H9 (cell line): ENCODE measurements around the gene UTF1. TPM values are rescaled to one million over a fixed set of nuclear protein-coding genes. Genes with fewer than 3 reads are reported as not detected.
A peak's percentile ranks its signal among the peaks of the same experiment; 100 is the strongest.
"Not testable (repeated sequence)": the region's sequence is repeated elsewhere in the genome, so short reads cannot be mapped to it uniquely, and the experiment has no call there.

ENCODE experiments used
- DNase-seq: peaks from one replicate; pipeline ENCODE4 v3.0.0-alpha.2; 2017
- H2AFZ ChIP-seq: one replicate; pipeline ENCODE4 v1.6.1; 2013; ENCODE audit warnings: mild to moderate bottlenecking, low read length, control low read depth, moderate library complexity
- H2AK5ac ChIP-seq: 2 replicates; pipeline ENCODE4 v1.6.1; 2013; ENCODE audit warnings: low read length, control low read depth, mixed read lengths; ENCODE audit not compliant: insufficient read length
- H2BK120ac ChIP-seq: one replicate; pipeline ENCODE4 v1.6.1; 2013; ENCODE audit warnings: low read depth, mild to moderate bottlenecking, low read length, control low read depth, inconsistent platforms; ENCODE audit not compliant: poor library complexity, severe bottlenecking
- H2BK12ac ChIP-seq: 2 replicates; pipeline ENCODE4 v1.6.1; 2013; ENCODE audit warnings: low read length, control low read depth, mixed read lengths, low read depth; ENCODE audit not compliant: insufficient read length
- H2BK15ac ChIP-seq: 2 replicates; pipeline ENCODE4 v1.6.1; 2013; ENCODE audit warnings: low read depth, low read length, control low read depth
- H2BK20ac ChIP-seq: one replicate; pipeline ENCODE4 v1.6.1; 2013; ENCODE audit warnings: low read depth, mild to moderate bottlenecking, low read length, control low read depth, inconsistent platforms; ENCODE audit not compliant: poor library complexity, severe bottlenecking
- H2BK5ac ChIP-seq: 2 replicates; pipeline ENCODE4 v1.6.1; 2013; ENCODE audit warnings: low read length, control low read depth, mixed read lengths; ENCODE audit not compliant: insufficient read length
- H3K14ac ChIP-seq: 2 replicates; pipeline ENCODE4 v1.6.1; 2013; ENCODE audit warnings: low read length, control low read depth; ENCODE audit not compliant: insufficient read depth
- H3K18ac ChIP-seq: 2 replicates; pipeline ENCODE4 v1.6.1; 2013; ENCODE audit warnings: low read depth, mild to moderate bottlenecking, mixed read lengths, low read length, control low read depth; ENCODE audit not compliant: insufficient read length
- H3K23ac ChIP-seq: 2 replicates; pipeline ENCODE4 v1.6.1; 2013; ENCODE audit warnings: low read length, control low read depth, mixed read lengths, low read depth; ENCODE audit not compliant: insufficient read length
- H3K23me2 ChIP-seq: 2 replicates; pipeline ENCODE4 v1.6.1; 2013; ENCODE audit warnings: low read depth, mild to moderate bottlenecking, mixed read lengths, low read length, control low read depth; ENCODE audit not compliant: insufficient read length, poor library complexity, severe bottlenecking
- H3K27ac ChIP-seq: 2 replicates; pipeline ENCODE4 v1.5.1; 2013; ENCODE audit warnings: low read length, control low read depth, mixed read lengths, low read depth; ENCODE audit not compliant: insufficient read length
- H3K27me3 ChIP-seq: 2 replicates; pipeline ENCODE4 v1.6.1; 2013; ENCODE audit warnings: low read length, control low read depth, inconsistent platforms; ENCODE audit not compliant: insufficient read depth
- H3K4ac ChIP-seq: 2 replicates; pipeline ENCODE4 v1.6.1; 2013; ENCODE audit warnings: low read depth, mild to moderate bottlenecking, control low read depth, inconsistent platforms, low read length, moderate library complexity
- H3K4me1 ChIP-seq: 2 replicates; pipeline ENCODE4 v1.6.1; 2013; ENCODE audit warnings: low read length, control low read depth, inconsistent platforms; ENCODE audit not compliant: insufficient read depth
- H3K4me2 ChIP-seq: 2 replicates; pipeline ENCODE4 v1.6.1; 2013; ENCODE audit warnings: low read length, control low read depth, mixed read lengths; ENCODE audit not compliant: insufficient read length, insufficient read depth
- H3K56ac ChIP-seq: 2 replicates; pipeline ENCODE4 v1.6.1; 2013; ENCODE audit warnings: low read depth, mild to moderate bottlenecking, mixed read lengths, low read length, control low read depth; ENCODE audit not compliant: insufficient read length
- H3K79me1 ChIP-seq: 2 replicates; pipeline ENCODE4 v1.6.1; 2013; ENCODE audit warnings: low read depth, mild to moderate bottlenecking, moderate library complexity, low read length, control low read depth, inconsistent platforms; ENCODE audit not compliant: insufficient read depth, poor library complexity, severe bottlenecking
- H3K79me2 ChIP-seq: 2 replicates; pipeline ENCODE4 v1.6.1; 2013; ENCODE audit warnings: low read length, control low read depth, inconsistent platforms; ENCODE audit not compliant: insufficient read depth
- H3K9ac ChIP-seq: 2 replicates; pipeline ENCODE4 v1.6.1; 2013; ENCODE audit warnings: low read length, control low read depth, mixed read lengths; ENCODE audit not compliant: insufficient read length; ENCODE audit errors: extremely low read depth
- H3K9me3 ChIP-seq: one replicate; pipeline ENCODE4 v1.6.1; 2013; ENCODE audit warnings: low read depth, low read length, inconsistent platforms; ENCODE audit not compliant: control insufficient read depth
- H3T11ph ChIP-seq: one replicate; pipeline ENCODE4 v1.6.1; 2013; ENCODE audit warnings: mild to moderate bottlenecking, low read length, control low read depth, inconsistent platforms
- H4K20me1 ChIP-seq: one replicate; pipeline ENCODE4 v1.6.1; 2013; ENCODE audit not compliant: control insufficient read depth, insufficient read length, insufficient read depth
- H4K5ac ChIP-seq: 2 replicates; pipeline ENCODE4 v1.6.1; 2013; ENCODE audit warnings: low read depth, mild to moderate bottlenecking, mixed read lengths, low read length, control low read depth; ENCODE audit not compliant: insufficient read length
- H4K8ac ChIP-seq: replicated peaks from 2 replicates; pipeline ENCODE4 v1.6.1; 2013; ENCODE audit warnings: low read length, control low read depth, mixed read lengths, low read depth; ENCODE audit not compliant: insufficient read length
- H4K91ac ChIP-seq: 2 replicates; pipeline ENCODE4 v1.6.1; 2013; ENCODE audit warnings: low read depth, mild to moderate bottlenecking, moderate library complexity, mixed read lengths, low read length, control low read depth; ENCODE audit not compliant: insufficient read length
- H3K27ac Mint-ChIP-seq, 3 experiments: 2 replicates in 2 of 3; 3 replicates in 1 of 3; pipeline ENCODE4 v1.8.0; 2020 to 2021; ENCODE audit warnings: mixed read lengths in 3 of 3, mild to moderate bottlenecking in 1 of 3, moderate library complexity in 1 of 3
- H3K27me3 Mint-ChIP-seq: 2 replicates; pipeline ENCODE4 v1.8.0; 2021; ENCODE audit warnings: low read depth, mild to moderate bottlenecking, moderate library complexity, mixed read lengths
- H3K36me3 Mint-ChIP-seq, 3 experiments: 2 replicates in 2 of 3; 3 replicates in 1 of 3; pipeline ENCODE4 v1.8.0; 2020 to 2021; ENCODE audit warnings: low read depth in 3 of 3, mixed read lengths in 3 of 3; ENCODE audit not compliant: insufficient read depth in 1 of 3
- H3K4me1 Mint-ChIP-seq, 2 experiments: 2 replicates each; pipeline ENCODE4 v1.8.0; 2020; ENCODE audit warnings: mixed read lengths in 2 of 2
- H3K4me3 Mint-ChIP-seq, 2 experiments: 2 replicates in 1 of 2; 3 replicates in 1 of 2; pipeline ENCODE4 v1.8.0; 2020 to 2021; ENCODE audit warnings: mild to moderate bottlenecking in 2 of 2, mixed read lengths in 2 of 2, moderate library complexity in 1 of 2
- H3K9me3 Mint-ChIP-seq, 2 experiments: 2 replicates in 1 of 2; 3 replicates in 1 of 2; pipeline ENCODE4 v1.8.0; 2020; ENCODE audit warnings: mild to moderate bottlenecking in 2 of 2, mixed read lengths in 2 of 2, moderate library complexity in 1 of 2
- CTCF ChIP-seq: fragments of 200-600 bp; sonication (generic); conservative IDR thresholded peaks from 3 replicates; pipeline ENCODE4 v1.8.0; 2021; ENCODE audit warnings: antibody characterized with exemption, mild to moderate bottlenecking
- WGBS: extraction: QIAGEN DNeasy Blood & Tissue Kit; methylation state at CpG from one replicate; pipeline ENCODE4 v1.1.7; 2013; ENCODE audit warnings: missing lambda C conversion rate, low lambda C conversion rate, mixed read lengths; ENCODE audit not compliant: insufficient read length; ENCODE audit errors: extremely low coverage; 5-methylcytosine and 5-hydroxymethylcytosine counted together
- total RNA-seq: library from RNA; stranded (reverse); gene quantifications from 2 replicates; pipeline ENCODE4 v1.2.1, GENCODE V29; 2021

The UTF1 gene
- total RNA-seq, 1 experiment from 2014 or later: 31.5 TPM

GRCh38 chr10:133231946-133232574, 2.0 kb downstream of the UTF1 start:
- H2BK15ac ChIP-seq: no peak overlapping the region

GRCh38 chr10:133234796-133235195, 4.8 kb downstream of the UTF1 start:
- H3K27ac Mint-ChIP-seq: not testable (repeated sequence)

More at GRCh38 chr10:133231946-133232574, 2.0 kb downstream of the UTF1 start:
- Histone ChIP-seq H3K79me1 (no peaks in the 10 kb centered on the region), H3K9ac (no peak overlapping the region), H4K91ac (no peak overlapping the region), H3K23me2 (peaks cover 5% of the 10 kb centered on the region), H4K8ac (no peak overlapping the region), H3K79me2 (no peaks in the 10 kb centered on the region), H2BK20ac (no peak overlapping the region), H2AK5ac (no peak overlapping the region), H4K5ac (no peak overlapping the region), H3K23ac (no peak overlapping the region), H3K27ac (no peak overlapping the region), H2BK12ac (no peak overlapping the region), H3K18ac (no peak overlapping the region), H3K14ac (no peak overlapping the region), H2BK120ac (no peak overlapping the region), H2AFZ (no peak overlapping the region), H4K20me1 (no peaks in the 10 kb centered on the region), H3K27me3 (peaks cover 15% of the 10 kb centered on the region; the same call in 1 of the 2 replicates), H3K56ac (no peak overlapping the region), H2BK5ac (no peak overlapping the region), H3K4me2 (peak overlapping the region; percentile 3), H3K4ac (no peak overlapping the region), H3K4me1 (no peaks in the 10 kb centered on the region; the same call in 1 of the 2 replicates), H3T11ph (no peak overlapping the region), H3K9me3 (no peaks in the 10 kb centered on the region)
- Mint-ChIP-seq H3K36me3 (peaks cover 0 to 2% (median 0%) of the 10 kb centered on the region in 3 experiments; a peak in 4 of 7 replicates), H3K27ac (no peak overlapping the region), H3K27me3 (peaks cover 79% of the 10 kb centered on the region), H3K9me3 (peaks cover 0 to 8% of the 10 kb centered on the region in 2 experiments; a peak in 3 of 5 replicates), H3K4me3 (peak overlapping the region; percentile 76 to 77), H3K4me1 (peaks cover 20 to 21% of the 10 kb centered on the region in 2 experiments)
- TF ChIP-seq CTCF: no peak
- peak; percentile 86 for DNase-seq
- no CpG with 5 or more reads among the region's 11 CpGs for WGBS

More at GRCh38 chr10:133234796-133235195, 4.8 kb downstream of the UTF1 start:
- DNase-seq, H3K9me3 ChIP-seq, H3K9me3 Mint-ChIP-seq, H2AFZ ChIP-seq, H3K4me1 ChIP-seq, H3K79me2 ChIP-seq, H3K14ac ChIP-seq, H3T11ph ChIP-seq, H4K91ac ChIP-seq, H3K56ac ChIP-seq, H2BK5ac ChIP-seq, H3K23ac ChIP-seq, H3K4me2 ChIP-seq, H3K27ac ChIP-seq, H4K20me1 ChIP-seq, H3K79me1 ChIP-seq, H3K4ac ChIP-seq, H2BK15ac ChIP-seq, H4K5ac ChIP-seq, H4K8ac ChIP-seq, H3K9ac ChIP-seq, H2BK12ac ChIP-seq, H2AK5ac ChIP-seq, H2BK120ac ChIP-seq, H3K18ac ChIP-seq, H2BK20ac ChIP-seq: not testable (repeated sequence)
- peaks cover 19 to 28% of the 10 kb centered on the region in 2 experiments for H3K4me1 Mint-ChIP-seq
- H3K36me3 Mint-ChIP-seq: peaks cover 0 to 11% (median 0%) of the 10 kb centered on the region in 3 experiments; a peak in 3 of 7 replicates
- H3K4me3 Mint-ChIP-seq: peak overlapping the region; percentile 24 to 67; a peak in 4 of 5 replicates
- peaks cover 14% of the 10 kb centered on the region; the same call in 1 of the 2 replicates for H3K27me3 ChIP-seq
- H3K23me2 ChIP-seq: peaks cover 14% of the 10 kb centered on the region
- WGBS: no CpG with 5 or more reads among the region's 10 CpGs
- peaks cover 77% of the 10 kb centered on the region for H3K27me3 Mint-ChIP-seq
